22Rv1 (cell line): ENCODE results near the gene VSTM2B.

Experiments used
- H3K27ac ChIP-seq: fragments of 450-650 bp; 2 replicates; pipeline ENCODE4 v1.5.1; 2017
- ZFX ChIP-seq: fragments of 450-650 bp; IDR thresholded peaks from 2 replicates; pipeline ENCODE4 v1.6.1; 2017; ENCODE audit warnings: antibody characterized with exemption, borderline replicate concordance
- TF ChIP-seq, protein P1 (sequence below): fragments of 450-650 bp; IDR thresholded peaks from 2 replicates; pipeline ENCODE4 v1.5.1; 2017; ENCODE audit warnings: mild to moderate bottlenecking

The VSTM2B gene

GRCh38 chr19:29528946-29529645, 3.3 kb downstream of the VSTM2B start:
- TF ChIP-seq ZFX = no peak
- TF ChIP-seq, protein P1, sequence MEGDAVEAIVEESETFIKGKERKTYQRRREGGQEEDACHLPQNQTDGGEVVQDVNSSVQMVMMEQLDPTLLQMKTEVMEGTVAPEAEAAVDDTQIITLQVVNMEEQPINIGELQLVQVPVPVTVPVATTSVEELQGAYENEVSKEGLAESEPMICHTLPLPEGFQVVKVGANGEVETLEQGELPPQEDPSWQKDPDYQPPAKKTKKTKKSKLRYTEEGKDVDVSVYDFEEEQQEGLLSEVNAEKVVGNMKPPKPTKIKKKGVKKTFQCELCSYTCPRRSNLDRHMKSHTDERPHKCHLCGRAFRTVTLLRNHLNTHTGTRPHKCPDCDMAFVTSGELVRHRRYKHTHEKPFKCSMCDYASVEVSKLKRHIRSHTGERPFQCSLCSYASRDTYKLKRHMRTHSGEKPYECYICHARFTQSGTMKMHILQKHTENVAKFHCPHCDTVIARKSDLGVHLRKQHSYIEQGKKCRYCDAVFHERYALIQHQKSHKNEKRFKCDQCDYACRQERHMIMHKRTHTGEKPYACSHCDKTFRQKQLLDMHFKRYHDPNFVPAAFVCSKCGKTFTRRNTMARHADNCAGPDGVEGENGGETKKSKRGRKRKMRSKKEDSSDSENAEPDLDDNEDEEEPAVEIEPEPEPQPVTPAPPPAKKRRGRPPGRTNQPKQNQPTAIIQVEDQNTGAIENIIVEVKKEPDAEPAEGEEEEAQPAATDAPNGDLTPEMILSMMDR = no peak
- no peak overlapping the region for H3K27ac ChIP-seq

DNA sequence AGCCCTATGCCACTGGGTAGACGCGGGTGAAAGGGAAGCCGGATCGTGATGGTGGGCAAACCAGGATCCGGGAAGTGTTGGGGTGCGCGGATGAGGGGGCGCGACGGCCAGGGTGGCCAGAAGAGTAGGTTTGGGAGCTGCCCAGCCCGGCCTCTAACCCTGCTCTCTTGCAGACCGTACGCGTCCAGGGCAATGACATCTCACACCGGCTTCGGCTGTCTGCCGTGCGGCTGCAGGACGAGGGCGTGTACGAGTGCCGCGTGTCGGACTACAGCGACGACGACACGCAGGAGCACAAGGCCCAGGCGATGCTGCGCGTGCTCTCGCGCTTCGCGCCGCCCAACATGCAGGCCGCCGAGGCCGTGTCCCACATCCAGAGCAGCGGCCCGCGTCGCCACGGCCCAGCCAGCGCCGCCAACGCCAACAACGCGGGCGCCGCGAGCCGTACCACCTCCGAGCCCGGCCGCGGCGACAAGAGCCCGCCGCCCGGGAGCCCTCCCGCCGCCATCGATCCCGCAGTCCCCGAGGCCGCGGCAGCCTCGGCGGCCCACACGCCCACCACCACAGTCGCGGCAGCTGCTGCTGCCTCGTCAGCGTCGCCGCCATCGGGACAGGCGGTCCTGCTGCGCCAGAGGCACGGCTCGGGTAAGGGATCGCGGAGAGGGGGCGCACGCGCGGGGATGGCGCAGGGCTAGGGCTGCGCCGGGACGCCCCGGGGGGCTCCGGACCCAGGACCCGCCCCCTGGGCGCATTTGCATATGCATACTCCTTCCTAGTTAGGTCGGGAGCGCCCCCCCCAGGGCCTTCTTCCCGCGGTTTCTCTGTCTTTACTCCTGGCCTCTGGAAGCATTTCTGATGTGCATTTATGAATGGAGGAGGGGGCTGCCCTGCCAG, 4.1 kb downstream of the VSTM2B start:
- TF ChIP-seq ZFX = no peak
- TF ChIP-seq, protein P1 = no peak
- no peak overlapping the region for H3K27ac ChIP-seq

- no peak for TF ChIP-seq ZFX
- TF ChIP-seq, protein P1 = no peak
- no peak overlapping the region for H3K27ac ChIP-seq
Observed at GRCh38 chr19:29530540-29531457, 5.0 kb downstream of the VSTM2B start.

DNA sequence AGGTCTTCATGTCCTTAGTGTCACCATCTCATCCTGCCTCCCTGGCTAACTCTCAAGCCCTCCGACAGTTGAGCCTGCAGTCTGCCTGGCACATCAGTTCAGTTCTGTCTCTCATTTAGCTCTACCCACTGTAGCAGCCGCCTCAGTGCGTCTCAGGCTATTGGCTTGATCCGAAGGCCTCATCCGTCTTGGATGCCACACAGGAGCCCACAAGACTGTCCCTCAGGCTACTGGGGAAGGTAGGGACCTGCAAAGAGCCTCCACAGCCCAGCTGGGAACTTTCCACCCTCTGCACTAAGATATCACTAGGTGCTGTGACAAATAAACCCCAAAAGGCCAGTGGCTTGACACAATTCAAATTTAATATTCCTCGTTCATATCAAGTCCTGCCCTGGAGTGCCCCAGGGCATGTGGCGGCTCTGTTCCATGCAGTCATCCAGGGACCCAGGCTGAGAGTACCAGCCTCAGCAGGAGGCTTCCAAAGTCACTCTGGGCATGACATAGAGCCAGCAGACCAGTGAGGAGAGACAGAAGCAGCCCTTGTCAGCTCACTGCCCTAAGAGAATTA, 5.7 kb downstream of the VSTM2B start:
- no peak for TF ChIP-seq ZFX
- TF ChIP-seq, protein P1 = no peak

GRCh38 chr19:29532097-29532496, 6.3 kb downstream of the VSTM2B start:
- H3K27ac ChIP-seq = no peak overlapping the region
- TF ChIP-seq ZFX = no peak
- TF ChIP-seq, protein P1 = no peak

More for the DNA sequence above, 5.7 kb downstream of the VSTM2B start:
- H3K27ac ChIP-seq = no peak overlapping the region

- TF ChIP-seq, protein P1 = no peak
- TF ChIP-seq ZFX = no peak
- no peak overlapping the region for H3K27ac ChIP-seq
Observed at GRCh38 chr19:29532956-29533355, 7.2 kb downstream of the VSTM2B start.
